Neural crest cell (in vitro differentiated cells): ENCODE results near the gene SIGLEC6. TPM values are rescaled to one million over a fixed set of nuclear protein-coding genes. Genes with fewer than 3 reads are reported as not detected.

ENCODE experiments used
- DNase-seq: peaks from one replicate; pipeline ENCODE4 v3.0.0; 2021; ENCODE audit warnings: low read depth, mixed read lengths, low spot score
- H3K27ac Mint-ChIP-seq: one replicate; pipeline ENCODE4 v1.8.0; 2021; ENCODE audit warnings: mild to moderate bottlenecking, mixed read lengths; ENCODE audit not compliant: unreplicated experiment
- H3K27me3 Mint-ChIP-seq: 2 replicates; pipeline ENCODE4 v1.8.0; 2021; ENCODE audit warnings: low read depth, mild to moderate bottlenecking, mixed read lengths
- H3K36me3 Mint-ChIP-seq: 2 replicates; pipeline ENCODE4 v1.8.0; 2021; ENCODE audit warnings: low read depth, mild to moderate bottlenecking, mixed read lengths
- H3K4me1 Mint-ChIP-seq: 2 replicates; pipeline ENCODE4 v1.8.0; 2021; ENCODE audit warnings: mixed read lengths
- H3K4me3 Mint-ChIP-seq: one replicate; pipeline ENCODE4 v1.8.0; 2021; ENCODE audit warnings: mild to moderate bottlenecking, mixed read lengths
- H3K9me3 Mint-ChIP-seq: 2 replicates; pipeline ENCODE4 v1.8.0; 2021; ENCODE audit warnings: mixed read lengths
- CTCF ChIP-seq: fragments of 200-600 bp; sonication (generic); conservative IDR thresholded peaks from 2 replicates; pipeline ENCODE4 v1.5.0; 2021; ENCODE audit warnings: antibody characterized with exemption, mild to moderate bottlenecking
- total RNA-seq: library from RNA; stranded (reverse); gene quantifications from 2 replicates; pipeline ENCODE4 v1.2.1, GENCODE V29; 2021

SIGLEC6 gene
- total RNA-seq, 1 donor from 2014 or later = not detected

- Mint-ChIP-seq H3K36me3 (no peaks in the 10 kb centered on the region), H3K27me3 (peaks cover 82% of the 10 kb centered on the region), H3K9me3 (no peaks in the 10 kb centered on the region), H3K27ac (no peak overlapping the region), H3K4me1 (no peaks in the 10 kb centered on the region), H3K4me3 (no peak overlapping the region)
- DNase-seq = no peak
- TF ChIP-seq CTCF = no peak
These were observed 58.9 kb downstream of the SIGLEC6 start for GRCh38 chr19:51472607-51473006.

GRCh38 chr19:51471527-51471926 is 59.9 kb downstream of the SIGLEC6 start:
- Mint-ChIP-seq H3K27me3 (peaks cover 86% of the 10 kb centered on the region), H3K4me1 (no peaks in the 10 kb centered on the region), H3K36me3 (no peaks in the 10 kb centered on the region), H3K9me3 (no peaks in the 10 kb centered on the region), H3K4me3 (no peak overlapping the region), H3K27ac (no peak overlapping the region)
- TF ChIP-seq CTCF = no peak
- no peak for DNase-seq

- no peak for TF ChIP-seq CTCF
- no peak overlapping the region for H3K27ac Mint-ChIP-seq
- no peaks in the 10 kb centered on the region for H3K36me3 Mint-ChIP-seq
- no peaks in the 10 kb centered on the region for H3K9me3 Mint-ChIP-seq
- no peak for DNase-seq
- H3K4me3 Mint-ChIP-seq = no peak overlapping the region
- H3K4me1 Mint-ChIP-seq = no peaks in the 10 kb centered on the region
- peaks cover 86% of the 10 kb centered on the region for H3K27me3 Mint-ChIP-seq
These were observed 60.5 kb downstream of the SIGLEC6 start for GRCh38 chr19:51470966-51471365.

GRCh38 chr19:51469629-51470028 is 61.8 kb downstream of the SIGLEC6 start:
- peaks cover 86% of the 10 kb centered on the region for H3K27me3 Mint-ChIP-seq

GRCh38 chr19:51469162-51469561 is 62.3 kb downstream of the SIGLEC6 start:
- H3K27ac Mint-ChIP-seq = no peak overlapping the region
- H3K4me3 Mint-ChIP-seq = no peak overlapping the region
- H3K36me3 Mint-ChIP-seq = no peaks in the 10 kb centered on the region
- no peaks in the 10 kb centered on the region for H3K4me1 Mint-ChIP-seq
- DNase-seq = no peak
- no peak for TF ChIP-seq CTCF
- H3K9me3 Mint-ChIP-seq = no peaks in the 10 kb centered on the region
- peaks cover 85% of the 10 kb centered on the region for H3K27me3 Mint-ChIP-seq

More at GRCh38 chr19:51469629-51470028, 61.8 kb downstream of the SIGLEC6 start:
- TF ChIP-seq CTCF = no peak
- H3K4me1 Mint-ChIP-seq = no peaks in the 10 kb centered on the region
- no peaks in the 10 kb centered on the region for H3K9me3 Mint-ChIP-seq
- DNase-seq = no peak
- no peaks in the 10 kb centered on the region for H3K36me3 Mint-ChIP-seq
- H3K27ac Mint-ChIP-seq = no peak overlapping the region
- no peak overlapping the region for H3K4me3 Mint-ChIP-seq

GRCh38 chr19:51468545-51468920 is 62.9 kb downstream of the SIGLEC6 start:
- Mint-ChIP-seq H3K27me3 (peaks cover 84% of the 10 kb centered on the region), H3K36me3 (no peaks in the 10 kb centered on the region), H3K9me3 (no peaks in the 10 kb centered on the region), H3K4me3 (no peak overlapping the region), H3K4me1 (no peaks in the 10 kb centered on the region), H3K27ac (no peak overlapping the region)
- no peak for DNase-seq
- no peak for TF ChIP-seq CTCF
